ENCODE results near the gene TAS2R20.
A peak's percentile ranks its signal among the peaks of the same experiment; 100 is the strongest.

TAS2R20 gene

GRCh38 chr12:10982244-10982643, 15.9 kb downstream of the TAS2R20 start:
- H2AFZ ChIP-seq (ENCODE audit: low read depth, low read length), result no peak overlapping the region
- no peak overlapping the region for H2BK5ac ChIP-seq (ENCODE audit: low read depth, low read length, poor library complexity, severe bottlenecking)
- H2BK120ac ChIP-seq (ENCODE audit: low read depth, low read length), result no peak overlapping the region
- no peak overlapping the region for H3K4me3 ChIP-seq (ENCODE audit: insufficient read depth in 1 of 2, low read depth in 1 of 2, low read length in 2 of 2)
- no peak overlapping the region for H3K14ac ChIP-seq (ENCODE audit: low read length in 2 of 2)
- DNase-seq, result no peak
- H4K8ac ChIP-seq (ENCODE audit: low read length), result no peak overlapping the region
- H3K4me1 ChIP-seq (ENCODE audit: control insufficient read depth, insufficient read depth, low read depth, low read length), result no peaks in the 10 kb centered on the region
- no peak overlapping the region for H3K18ac ChIP-seq (ENCODE audit: low read depth in 1 of 2, low read length in 2 of 2)
- H3K9me3 ChIP-seq (ENCODE audit: control insufficient read depth, low read length), result no peaks in the 10 kb centered on the region
- H2AK5ac ChIP-seq (ENCODE audit: low read length, severe bottlenecking), result no peak overlapping the region
- no peak overlapping the region for H3K27ac ChIP-seq (ENCODE audit: low read length, poor library complexity, severe bottlenecking)
- no peaks in the 10 kb centered on the region for H3K36me3 ChIP-seq (ENCODE audit: control insufficient read depth in 1 of 2, insufficient read depth in 2 of 2, low read depth in 1 of 2, low read length in 2 of 2)
- no peak overlapping the region for H3K23ac ChIP-seq (ENCODE audit: low read length in 2 of 2)
- H3K4ac ChIP-seq (ENCODE audit: low read depth in 1 of 2, low read length in 2 of 2), result no peak overlapping the region
- no peak overlapping the region for H3K9ac ChIP-seq (ENCODE audit: low read length)
- no peak overlapping the region for H3K4me2 ChIP-seq (ENCODE audit: low read length, poor library complexity, severe bottlenecking)
- H3K27me3 ChIP-seq (ENCODE audit: control insufficient read depth in 1 of 2, insufficient read depth in 1 of 2, low read length in 2 of 2), result no peaks in the 10 kb centered on the region
- no peak overlapping the region for H2BK15ac ChIP-seq (ENCODE audit: low read depth, poor library complexity, severe bottlenecking)
- H3K79me1 ChIP-seq (replicated peaks; ENCODE audit: low read length, poor library complexity, severe bottlenecking), result peaks cover 2% of the 10 kb centered on the region
- 100% methylated on average over 5 of the region's 5 CpGs for WGBS
- no peak overlapping the region for H4K91ac ChIP-seq (ENCODE audit: low read length)
- no peak overlapping the region for H2BK12ac ChIP-seq (ENCODE audit: low read length in 2 of 2)

GRCh38 chr12:10974965-10975364, 23.1 kb downstream of the TAS2R20 start:
- peaks cover 6% of the 10 kb centered on the region for H3K79me1 ChIP-seq (replicated peaks; ENCODE audit: low read length, poor library complexity, severe bottlenecking)
- no peak for DNase-seq
- H3K9ac ChIP-seq (ENCODE audit: low read length), result no peak overlapping the region
- no peak overlapping the region for H2BK15ac ChIP-seq (ENCODE audit: low read depth, poor library complexity, severe bottlenecking)
- H3K9me3 ChIP-seq (ENCODE audit: control insufficient read depth, low read length), result peaks cover 3% of the 10 kb centered on the region
- no peak overlapping the region for H4K91ac ChIP-seq (ENCODE audit: low read length)
- H2BK12ac ChIP-seq (ENCODE audit: low read length in 2 of 2), result no peak overlapping the region
- H3K18ac ChIP-seq (ENCODE audit: low read depth in 1 of 2, low read length in 2 of 2), result no peak overlapping the region
- H3K4me2 ChIP-seq (ENCODE audit: low read length, poor library complexity, severe bottlenecking), result no peak overlapping the region
- H3K4me1 ChIP-seq (ENCODE audit: control insufficient read depth, insufficient read depth, low read depth, low read length), result no peaks in the 10 kb centered on the region
- H3K27ac ChIP-seq (ENCODE audit: low read length, poor library complexity, severe bottlenecking), result no peak overlapping the region
- H3K36me3 ChIP-seq (ENCODE audit: control insufficient read depth in 1 of 2, insufficient read depth in 2 of 2, low read depth in 1 of 2, low read length in 2 of 2), result no peaks in the 10 kb centered on the region
- H3K23ac ChIP-seq (ENCODE audit: low read length in 2 of 2), result no peak overlapping the region
- WGBS, result 91% methylated on average over 3 of the region's 3 CpGs
- H3K27me3 ChIP-seq (ENCODE audit: control insufficient read depth in 1 of 2, insufficient read depth in 1 of 2, low read length in 2 of 2), result no peaks in the 10 kb centered on the region
- no peak overlapping the region for H4K8ac ChIP-seq (ENCODE audit: low read length)
- H2BK120ac ChIP-seq (ENCODE audit: low read depth, low read length), result no peak overlapping the region
- H2AFZ ChIP-seq (ENCODE audit: low read depth, low read length), result no peak overlapping the region
- H3K4me3 ChIP-seq (ENCODE audit: insufficient read depth in 1 of 2, low read depth in 1 of 2, low read length in 2 of 2), result no peak overlapping the region
- no peak overlapping the region for H3K4ac ChIP-seq (ENCODE audit: low read depth in 1 of 2, low read length in 2 of 2)
- no peak overlapping the region for H3K14ac ChIP-seq (ENCODE audit: low read length in 2 of 2)
- H2BK5ac ChIP-seq (ENCODE audit: low read depth, low read length, poor library complexity, severe bottlenecking), result no peak overlapping the region
- no peak overlapping the region for H2AK5ac ChIP-seq (ENCODE audit: low read length, severe bottlenecking)

- peak; percentile 4 for DNase-seq
- H2AK5ac ChIP-seq (ENCODE audit: low read length, severe bottlenecking), result no peak overlapping the region
- H3K27ac ChIP-seq (ENCODE audit: low read length, poor library complexity, severe bottlenecking), result peak overlapping the region; percentile 29
- no peak overlapping the region for H3K18ac ChIP-seq (ENCODE audit: low read depth in 1 of 2, low read length in 2 of 2)
- H2BK12ac ChIP-seq (ENCODE audit: low read length in 2 of 2), result no peak overlapping the region
- no peak overlapping the region for H2BK5ac ChIP-seq (ENCODE audit: low read depth, low read length, poor library complexity, severe bottlenecking)
- H3K36me3 ChIP-seq (ENCODE audit: control insufficient read depth in 1 of 2, insufficient read depth in 2 of 2, low read depth in 1 of 2, low read length in 2 of 2), result peaks cover 0 to 4% of the 10 kb centered on the region in 2 experiments
- H3K4me3 ChIP-seq (ENCODE audit: insufficient read depth in 1 of 2, low read depth in 1 of 2, low read length in 2 of 2), result peak overlapping the region in 1 of 2 experiments; percentile 19
- no peak overlapping the region for H2AFZ ChIP-seq (ENCODE audit: low read depth, low read length)
- no peak overlapping the region for H3K4ac ChIP-seq (ENCODE audit: low read depth in 1 of 2, low read length in 2 of 2)
- no peaks in the 10 kb centered on the region for H3K9me3 ChIP-seq (ENCODE audit: control insufficient read depth, low read length)
- no peak overlapping the region for H3K14ac ChIP-seq (ENCODE audit: low read length in 2 of 2)
- no peak overlapping the region for H3K9ac ChIP-seq (ENCODE audit: low read length)
- H4K8ac ChIP-seq (ENCODE audit: low read length), result no peak overlapping the region
- peaks cover 4% of the 10 kb centered on the region for H3K4me1 ChIP-seq (ENCODE audit: control insufficient read depth, insufficient read depth, low read depth, low read length)
- H3K23ac ChIP-seq (ENCODE audit: low read length in 2 of 2), result no peak overlapping the region
- H4K91ac ChIP-seq (ENCODE audit: low read length), result no peak overlapping the region
- no peak overlapping the region for H2BK15ac ChIP-seq (ENCODE audit: low read depth, poor library complexity, severe bottlenecking)
- no peak overlapping the region for H3K4me2 ChIP-seq (ENCODE audit: low read length, poor library complexity, severe bottlenecking)
- H3K27me3 ChIP-seq (ENCODE audit: control insufficient read depth in 1 of 2, insufficient read depth in 1 of 2, low read length in 2 of 2), result no peaks in the 10 kb centered on the region
- 95% methylated on average over 12 of the region's 15 CpGs for WGBS
- no peak overlapping the region for H2BK120ac ChIP-seq (ENCODE audit: low read depth, low read length)
- H3K79me1 ChIP-seq (replicated peaks; ENCODE audit: low read length, poor library complexity, severe bottlenecking), result peaks cover 6% of the 10 kb centered on the region
These were observed 29.2 kb downstream of the TAS2R20 start for GRCh38 chr12:10968765-10969456.

GRCh38 chr12:10967409-10967808, 30.7 kb downstream of the TAS2R20 start:
- Histone ChIP-seq H4K91ac (ENCODE audit: low read length) (no peak overlapping the region), H2BK5ac (ENCODE audit: low read depth, low read length, poor library complexity, severe bottlenecking) (no peak overlapping the region), H2BK12ac (ENCODE audit: low read length in 2 of 2) (no peak overlapping the region), H3K9me3 (ENCODE audit: control insufficient read depth, low read length) (no peaks in the 10 kb centered on the region), H3K9ac (ENCODE audit: low read length) (peak overlapping the region; percentile 36), H3K18ac (ENCODE audit: low read depth in 1 of 2, low read length in 2 of 2) (no peak overlapping the region), H3K36me3 (ENCODE audit: control insufficient read depth in 1 of 2, insufficient read depth in 2 of 2, low read depth in 1 of 2, low read length in 2 of 2) (peaks cover 0 to 4% of the 10 kb centered on the region in 2 experiments), H4K8ac (ENCODE audit: low read length) (no peak overlapping the region), H3K79me1 (replicated peaks; ENCODE audit: low read length, poor library complexity, severe bottlenecking) (peaks cover 6% of the 10 kb centered on the region), H3K27me3 (ENCODE audit: control insufficient read depth in 1 of 2, insufficient read depth in 1 of 2, low read length in 2 of 2) (no peaks in the 10 kb centered on the region), H3K23ac (ENCODE audit: low read length in 2 of 2) (no peak overlapping the region), H3K4me1 (ENCODE audit: control insufficient read depth, insufficient read depth, low read depth, low read length) (peaks cover 4% of the 10 kb centered on the region), H3K4me3 (ENCODE audit: insufficient read depth in 1 of 2, low read depth in 1 of 2, low read length in 2 of 2) (no peak overlapping the region), H3K4me2 (ENCODE audit: low read length, poor library complexity, severe bottlenecking) (no peak overlapping the region), H2BK15ac (ENCODE audit: low read depth, poor library complexity, severe bottlenecking) (no peak overlapping the region), H3K4ac (ENCODE audit: low read depth in 1 of 2, low read length in 2 of 2) (no peak overlapping the region), H2AK5ac (ENCODE audit: low read length, severe bottlenecking) (no peak overlapping the region), H3K14ac (ENCODE audit: low read length in 2 of 2) (no peak overlapping the region), H2BK120ac (ENCODE audit: low read depth, low read length) (no peak overlapping the region), H3K27ac (ENCODE audit: low read length, poor library complexity, severe bottlenecking) (no peak overlapping the region), H2AFZ (ENCODE audit: low read depth, low read length) (no peak overlapping the region)
- WGBS, result 50% methylated on average over 1 of the region's 2 CpGs
- DNase-seq, result peak; percentile 69

Data from mesenchymal stem cell (in vitro differentiated cells and primary cell).